NB4 (cell line): Measurements from ENCODE around the gene ERGIC3.

Experiments used
- DNase-seq: peaks from one replicate; pipeline ENCODE4 v3.0.0; 2010; ENCODE audit warnings: low read depth
- H3K4me3 ChIP-seq: one replicate; pipeline ENCODE4 v1.5.1; 2011; ENCODE audit warnings: mild to moderate bottlenecking, low read depth, low read length, moderate library complexity
- CTCF ChIP-seq: IDR thresholded peaks from one replicate; pipeline ENCODE4 v1.5.1; 2012; ENCODE audit warnings: low read depth, low read length
- MAX ChIP-seq: IDR thresholded peaks from 2 replicates; pipeline ENCODE4 v1.6.1; 2011; ENCODE audit warnings: low read depth, low read length
- MYC ChIP-seq: IDR thresholded peaks from 2 replicates; pipeline ENCODE4 v1.6.1; 2011; ENCODE audit warnings: low read depth, low read length
- POLR2A ChIP-seq: IDR thresholded peaks from 2 replicates; pipeline ENCODE4 v1.6.1; 2011; ENCODE audit warnings: mild to moderate bottlenecking; ENCODE audit not compliant: insufficient read length; ENCODE audit errors: extremely low read depth

Gene ERGIC3

GRCh38 chr20:35579196-35579595 is 37.3 kb downstream of the ERGIC3 start:
- H3K4me3 ChIP-seq = no peak overlapping the region
- no peak for DNase-seq
- no peak for TF ChIP-seq MYC
- no peak for TF ChIP-seq POLR2A
- TF ChIP-seq CTCF = no peak
- TF ChIP-seq MAX = no peak

- no peak for DNase-seq
- TF ChIP-seq MYC (no peak), MAX (no peak), POLR2A (no peak), CTCF (no peak)
- no peak overlapping the region for H3K4me3 ChIP-seq
These were observed 40.3 kb downstream of the ERGIC3 start for GRCh38 chr20:35582131-35582530.

- H3K4me3 ChIP-seq = no peak overlapping the region
- DNase-seq = no peak
- no peak for TF ChIP-seq CTCF
- TF ChIP-seq POLR2A = no peak
- TF ChIP-seq MYC = no peak
- TF ChIP-seq MAX = no peak
These were observed 41.0 kb downstream of the ERGIC3 start for GRCh38 chr20:35582741-35583404.

GRCh38 chr20:35583636-35584560 is 42.0 kb downstream of the ERGIC3 start:
- no peak for TF ChIP-seq MAX
- TF ChIP-seq POLR2A = no peak
- no peak for TF ChIP-seq CTCF
- no peak for TF ChIP-seq MYC

GRCh38 chr20:35586751-35587425 is 45.0 kb downstream of the ERGIC3 start:
- DNase-seq = no peak
- TF ChIP-seq MYC (no peak), MAX (no peak), POLR2A (no peak), CTCF (no peak)

More at GRCh38 chr20:35583636-35584560, 42.0 kb downstream of the ERGIC3 start:
- DNase-seq = no peak
- H3K4me3 ChIP-seq = no peak overlapping the region

More at GRCh38 chr20:35586751-35587425, 45.0 kb downstream of the ERGIC3 start:
- H3K4me3 ChIP-seq = no peak overlapping the region
